GM15510 (cell line): Measurements from ENCODE around the gene SSTR3.
A peak's percentile ranks its signal among the peaks of the same experiment; 100 is the strongest.

Source experiments
- POLR2A ChIP-seq: IDR thresholded peaks from 3 replicates; pipeline ENCODE4 v1.6.1; 2011; ENCODE audit warnings: borderline replicate concordance; ENCODE audit not compliant: insufficient read length; ENCODE audit errors: extremely low read depth

Gene SSTR3

DNA sequence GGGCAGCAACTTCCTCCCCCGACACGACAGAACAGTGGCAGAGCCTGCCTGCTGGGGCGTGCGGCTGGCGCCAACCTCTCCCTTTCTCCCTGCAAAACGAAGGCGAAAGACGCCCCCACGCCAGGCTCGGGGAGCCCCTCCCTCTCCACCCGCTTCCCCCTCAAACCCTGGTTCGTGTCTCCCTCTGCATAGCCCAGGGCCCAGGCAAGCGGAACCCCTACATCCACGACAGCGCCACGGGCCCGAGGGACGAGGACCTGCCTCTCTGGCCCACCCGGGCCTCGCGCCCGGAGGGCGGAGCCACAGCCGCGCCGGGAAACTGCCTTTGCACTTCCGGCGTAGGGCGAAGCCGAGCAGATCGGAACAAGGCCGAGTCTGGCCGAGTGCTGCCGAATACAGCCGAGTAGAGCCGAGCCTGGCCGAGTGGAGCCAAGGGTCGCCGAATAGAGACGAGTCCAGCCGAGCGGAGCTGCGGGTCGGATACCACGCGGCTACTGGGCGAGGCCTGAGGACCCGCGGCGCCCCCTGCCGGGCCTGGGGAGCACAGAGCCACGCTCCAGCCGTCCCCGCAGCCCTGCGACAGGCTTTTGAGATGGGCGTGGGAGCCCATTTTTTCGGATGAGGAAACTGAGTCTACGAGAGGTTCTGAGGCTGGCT is 13.0 kb downstream of the SSTR3 start:
- TF ChIP-seq POLR2A = peak; percentile 92

DNA sequence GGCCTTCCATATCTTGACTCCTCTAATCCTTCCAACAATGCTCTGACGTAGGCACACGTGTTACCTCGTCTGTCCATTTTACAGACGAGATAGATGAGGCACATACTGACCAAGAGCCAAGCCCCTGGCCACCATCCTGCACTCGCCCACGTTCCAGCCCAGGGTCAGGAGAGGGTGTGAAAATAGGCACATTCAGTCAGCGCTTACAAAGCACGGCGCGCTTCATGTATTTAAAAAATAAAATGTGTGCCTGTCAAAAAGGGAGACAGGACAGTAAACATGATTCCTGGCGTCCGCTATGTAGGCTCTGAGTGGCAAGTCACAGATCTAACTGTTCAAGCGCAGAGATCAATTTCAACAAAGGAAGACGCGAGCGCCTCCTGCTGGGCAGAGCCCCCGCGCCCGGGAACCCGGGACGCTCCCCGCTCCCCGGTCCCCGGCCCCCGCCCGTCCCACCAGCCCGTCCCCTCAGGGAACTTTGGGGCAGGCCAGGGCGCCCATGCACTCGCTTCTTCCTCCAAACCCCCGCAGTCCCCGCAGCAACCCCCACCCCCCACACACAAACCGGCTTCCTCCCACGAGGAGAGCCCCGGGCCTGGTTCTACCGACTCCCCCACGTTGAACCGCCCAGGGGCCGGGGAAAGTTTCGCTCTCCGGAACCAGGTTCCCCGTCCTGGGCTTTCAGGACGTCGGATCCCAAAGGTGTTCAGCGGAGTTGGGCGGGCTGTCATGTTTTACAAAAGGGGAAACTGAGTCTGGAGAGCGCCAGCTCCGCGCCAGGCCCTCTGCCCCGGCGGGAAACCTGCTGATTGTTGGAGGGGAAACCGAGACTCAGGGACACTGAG is 13.8 kb downstream of the SSTR3 start:
- peak; percentile 16 for TF ChIP-seq POLR2A

DNA sequence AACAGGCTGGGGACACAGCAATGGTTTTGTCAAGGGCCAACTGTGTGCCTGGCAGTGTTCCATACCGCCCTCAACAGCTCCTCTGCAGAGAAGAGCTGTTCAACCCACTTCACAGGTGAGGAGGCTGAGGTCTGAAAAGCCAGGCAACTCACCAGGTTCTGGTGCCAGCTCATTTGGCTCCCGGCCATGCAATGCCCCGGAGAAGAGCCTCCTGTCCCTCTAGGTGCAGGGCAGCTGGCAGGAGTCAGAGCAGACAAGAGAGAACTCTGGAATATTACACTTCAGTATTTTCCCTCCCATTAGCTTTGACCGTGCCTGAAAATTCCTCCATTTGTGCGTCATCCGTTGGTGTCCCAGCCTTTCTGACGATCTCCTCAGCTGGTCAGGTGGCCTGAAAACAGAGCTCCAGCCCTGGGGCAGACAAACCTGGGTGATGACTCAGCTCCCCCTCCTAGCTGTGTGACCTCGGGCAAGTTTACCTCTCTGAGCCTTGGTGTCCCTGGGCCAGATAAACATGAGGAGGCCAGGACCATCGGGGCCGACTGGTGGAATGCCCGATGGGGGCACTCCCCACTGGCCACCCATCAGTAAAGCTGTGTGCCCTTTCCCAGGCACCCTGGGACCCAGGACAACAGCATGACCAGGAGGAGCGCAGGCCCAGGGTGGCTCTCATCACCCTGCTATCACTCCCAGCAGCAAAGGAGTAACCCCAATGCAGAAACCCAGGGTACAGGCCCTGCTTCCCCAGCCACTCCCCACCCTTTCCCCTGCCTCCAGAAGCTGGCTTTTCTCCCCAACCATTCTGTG is 14.6 kb downstream of the SSTR3 start:
- TF ChIP-seq POLR2A = no peak

DNA sequence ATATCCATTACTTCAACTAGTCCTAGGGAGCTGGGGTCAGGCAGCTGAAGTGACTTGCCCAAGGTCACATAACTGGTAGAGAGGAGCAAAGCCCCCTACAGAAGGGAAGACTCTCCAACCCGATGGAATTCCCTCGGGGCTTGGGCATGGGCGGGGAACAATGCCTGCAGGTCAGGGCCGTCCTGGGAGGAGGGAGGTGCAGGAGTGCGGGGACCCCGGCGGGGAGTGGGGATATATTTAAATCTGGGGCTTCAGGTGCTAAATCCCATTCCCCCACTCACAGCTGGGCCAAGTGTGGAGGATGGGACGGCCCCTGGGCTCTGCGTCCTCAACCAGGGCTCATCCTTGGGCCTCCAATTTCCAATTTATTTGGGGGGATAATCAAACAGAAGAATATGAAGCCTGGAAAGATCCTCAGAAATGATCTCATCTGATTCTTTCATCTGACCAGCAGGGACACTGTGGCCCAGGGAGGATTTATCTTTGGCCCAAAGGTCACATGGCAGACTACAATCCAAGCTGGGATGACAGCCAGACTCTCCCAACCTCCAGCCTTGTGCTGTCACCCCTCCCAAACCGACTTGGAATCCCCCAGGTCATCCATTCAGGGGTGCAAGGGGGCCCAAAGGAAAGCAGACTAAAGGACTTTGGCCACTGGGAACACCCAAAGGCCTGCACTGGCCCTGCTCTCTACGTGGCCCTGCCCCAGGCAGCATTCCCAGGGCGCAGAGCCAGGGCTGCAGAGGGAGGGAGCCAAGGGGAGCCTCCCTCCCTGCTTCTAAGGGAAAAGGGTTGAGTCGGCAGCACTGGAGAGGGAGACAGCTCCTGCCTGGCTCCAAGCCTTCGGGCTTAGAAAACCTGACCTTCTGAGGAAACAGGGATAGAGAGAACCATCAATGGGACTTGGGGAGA is 15.5 kb downstream of the SSTR3 start:
- no peak for TF ChIP-seq POLR2A

DNA sequence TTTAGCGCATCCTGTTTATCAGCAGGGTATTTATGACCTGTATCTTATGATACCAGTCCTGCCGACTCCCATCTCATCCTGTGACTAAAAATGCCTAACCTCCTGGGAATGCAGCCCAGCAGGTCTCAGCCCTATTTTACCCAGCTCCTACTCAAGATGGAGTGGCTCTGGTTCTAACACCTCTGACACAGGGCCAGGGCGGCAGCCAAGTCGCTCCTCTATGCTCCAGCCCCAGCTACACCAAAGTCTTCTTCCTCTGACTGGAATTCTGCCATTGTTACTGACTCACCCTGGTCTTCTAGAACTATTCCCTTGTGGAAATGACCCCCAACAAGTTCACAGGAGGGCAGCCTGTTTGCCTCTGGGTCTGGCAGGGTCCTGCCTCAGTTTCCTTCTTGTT is 16.4 kb downstream of the SSTR3 start:
- TF ChIP-seq POLR2A = no peak

DNA sequence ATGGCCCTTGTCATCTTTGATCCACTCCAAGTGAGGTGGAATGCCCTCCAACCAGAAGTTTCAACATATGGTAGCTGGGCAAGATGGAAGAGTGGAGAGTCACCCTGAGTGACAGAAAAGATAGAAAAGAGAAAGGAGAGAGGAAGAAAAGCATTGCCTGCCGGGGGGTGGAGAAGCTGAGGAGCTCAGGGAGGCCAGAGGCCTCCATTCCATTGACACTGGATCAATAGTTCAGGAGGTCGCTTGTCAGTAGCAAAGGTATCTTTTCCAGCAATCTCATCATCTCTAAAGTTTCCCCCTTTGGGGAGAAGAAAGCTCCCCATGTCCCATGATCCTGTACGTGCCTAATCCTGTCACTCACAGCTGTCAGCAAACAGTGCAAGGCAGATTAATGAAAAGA is 17.5 kb downstream of the SSTR3 start:
- no peak for TF ChIP-seq POLR2A

DNA sequence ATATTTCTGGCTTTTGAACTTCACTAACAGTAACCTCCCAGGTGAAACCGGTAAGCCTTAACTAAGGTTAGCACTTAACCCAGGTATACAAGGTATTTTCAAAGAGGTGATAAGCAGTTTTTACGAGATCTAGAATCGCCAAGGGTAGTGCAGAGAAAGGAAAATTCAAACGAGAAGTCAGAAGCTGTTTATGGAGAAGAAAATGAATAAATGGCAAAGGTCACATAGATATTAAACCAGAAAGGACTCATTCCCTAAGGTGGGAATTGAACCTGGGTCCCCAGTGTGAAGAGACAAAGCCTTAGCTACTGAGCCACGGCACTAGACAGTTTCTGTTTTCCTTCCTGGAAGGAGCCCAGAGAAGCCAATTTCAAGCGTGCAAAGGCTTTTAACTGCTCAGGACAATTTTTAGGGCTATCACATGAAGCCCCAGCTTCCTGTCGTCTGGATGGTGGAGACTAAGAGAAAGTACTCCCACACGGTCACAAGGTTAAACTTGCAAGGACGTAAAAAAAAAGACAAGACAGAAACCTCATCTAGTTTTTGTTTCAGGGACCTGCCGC is 18.6 kb downstream of the SSTR3 start:
- TF ChIP-seq POLR2A = no peak

DNA sequence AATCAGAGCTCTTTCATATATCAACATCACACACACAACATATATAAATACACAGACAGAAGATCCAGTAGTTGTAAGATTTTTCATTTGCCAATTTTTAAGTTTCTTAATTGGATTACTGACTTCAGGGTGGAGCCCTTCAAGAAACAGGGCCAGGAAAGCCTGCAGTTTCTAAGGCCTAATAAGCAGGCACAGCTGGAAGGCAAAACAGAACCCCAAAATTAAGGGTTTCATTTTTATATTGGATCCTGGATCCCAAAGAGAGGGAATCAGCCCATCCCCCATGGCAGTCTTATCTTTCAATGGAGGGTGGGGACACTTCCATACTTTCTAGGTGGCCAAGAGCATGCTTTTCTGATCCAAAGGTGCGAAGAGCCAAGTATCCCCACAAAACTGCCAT is 19.5 kb downstream of the SSTR3 start:
- TF ChIP-seq POLR2A = no peak

DNA sequence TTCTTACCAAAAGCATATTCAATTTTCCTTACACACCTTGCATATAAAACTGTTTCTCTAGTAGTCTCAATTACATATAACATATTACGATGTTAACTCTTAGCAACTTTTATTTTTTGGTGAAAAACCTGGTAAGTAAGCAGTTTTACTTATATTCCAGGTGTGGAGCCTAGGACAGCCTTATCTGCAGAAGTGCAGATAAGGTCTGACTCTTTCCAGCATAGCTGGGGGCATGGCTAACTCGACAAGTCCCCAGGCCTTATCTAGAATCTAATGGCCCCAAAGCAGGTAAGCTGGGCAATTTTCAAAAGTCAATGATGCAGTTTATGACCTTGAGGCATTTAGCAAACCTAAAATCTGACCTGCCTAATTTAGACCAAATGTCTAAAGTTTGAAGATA is 20.1 kb downstream of the SSTR3 start:
- TF ChIP-seq POLR2A = no peak

DNA sequence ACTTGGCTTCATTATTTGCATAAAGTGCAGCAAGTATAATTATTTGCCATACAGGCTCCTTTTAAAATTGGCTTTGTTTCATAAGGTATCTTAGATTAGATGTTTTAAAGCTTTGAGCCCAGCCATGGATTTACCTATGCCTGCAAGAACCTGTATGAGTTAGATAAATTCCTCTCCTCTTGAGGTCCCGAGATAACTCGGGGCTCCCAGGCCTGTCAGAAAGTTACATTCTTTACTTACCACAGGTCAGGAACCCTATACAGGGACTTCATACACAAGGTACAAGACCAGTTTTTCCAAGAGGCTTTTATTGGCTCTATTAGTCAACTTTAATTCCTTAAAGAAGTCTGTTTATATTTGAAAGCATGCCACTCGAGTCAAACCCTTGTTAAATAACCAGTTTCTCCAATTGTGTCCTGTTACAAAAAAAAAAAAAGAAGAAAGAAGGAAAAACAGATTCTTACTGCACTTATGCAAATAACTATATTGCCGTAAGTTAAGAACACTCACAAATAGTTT is 22.0 kb downstream of the SSTR3 start:
- TF ChIP-seq POLR2A = no peak

DNA sequence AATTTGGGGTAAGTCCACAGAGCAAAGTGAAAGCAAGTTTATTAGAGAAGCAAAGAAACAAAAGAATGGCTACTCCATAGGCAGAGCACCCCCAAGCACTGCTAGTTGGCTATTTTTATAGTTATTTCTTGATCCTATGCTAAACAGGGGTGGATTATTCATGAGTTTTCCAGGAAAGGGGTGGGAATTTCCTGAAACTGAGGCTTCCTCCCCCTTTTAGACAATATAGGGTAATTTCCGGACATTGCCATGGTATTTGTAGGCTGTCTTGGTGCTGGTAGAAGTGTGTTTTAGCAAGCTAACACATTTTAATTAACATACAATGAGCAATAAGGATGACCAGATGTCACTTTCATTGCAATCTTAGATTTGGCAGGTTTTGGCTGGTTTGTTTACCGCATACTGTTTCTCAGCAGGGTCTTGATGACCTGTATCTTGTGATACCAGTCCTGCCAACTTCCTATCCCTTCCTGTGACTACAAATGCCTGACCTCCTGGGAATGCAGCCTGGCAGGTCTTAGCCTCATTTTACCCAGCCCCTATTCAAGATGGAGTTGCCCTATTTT is 23.3 kb downstream of the SSTR3 start:
- no peak for TF ChIP-seq POLR2A

DNA sequence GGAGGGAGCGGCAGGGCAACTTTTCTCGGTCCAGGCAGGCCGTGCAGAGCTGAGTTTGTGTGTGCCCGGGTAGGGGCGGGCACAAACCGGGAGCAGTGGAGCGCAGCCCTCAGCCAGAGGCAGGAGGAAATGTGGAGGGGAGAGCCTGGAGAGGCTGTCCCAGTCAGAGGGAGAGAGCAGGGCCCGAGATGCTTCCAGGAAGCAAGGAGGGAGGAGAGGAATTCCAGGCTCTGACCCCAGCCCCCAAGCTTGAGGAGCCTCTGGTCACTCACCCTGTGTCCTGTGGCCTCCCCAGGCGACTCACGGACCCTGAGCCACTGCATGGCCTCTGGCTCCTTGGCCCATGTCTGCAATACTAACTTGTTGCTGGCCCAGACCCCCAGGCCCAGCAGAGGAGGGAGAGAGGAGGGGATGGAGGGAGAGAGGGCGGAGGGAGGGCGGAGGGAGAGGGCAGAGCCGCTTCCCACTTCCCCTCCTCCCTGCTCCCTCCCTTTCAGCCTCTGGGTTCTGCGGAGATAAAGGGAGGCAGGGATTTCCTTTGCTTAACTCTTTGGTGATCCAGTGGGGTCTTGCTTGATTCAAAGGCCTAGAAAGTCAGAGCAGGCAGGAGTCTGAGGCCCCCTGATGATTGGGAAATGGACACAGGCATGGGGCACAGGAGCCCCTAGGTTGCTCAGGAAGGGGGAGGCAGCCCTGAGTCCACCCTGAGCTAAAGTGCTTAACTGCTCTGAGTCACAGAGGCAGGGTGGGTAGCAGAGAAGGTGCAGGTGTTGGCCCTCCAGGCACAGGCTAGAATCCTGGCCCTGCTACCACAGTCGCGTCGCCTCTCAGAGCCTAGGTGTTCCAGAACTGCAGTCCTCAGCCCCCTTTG is 24.2 kb downstream of the SSTR3 start, which contains the start of gene C1QTNF6:
TSS of gene C1QTNF6 (minus strand) at position 357 of the 871 bp plus-strand sequence. CDS start at position 323, 34 bp downstream.
- TF ChIP-seq POLR2A = no peak
